IMR-90 (cell line): ENCODE results near the gene S1PR2. TPM values are rescaled to one million over a fixed set of nuclear protein-coding genes. Genes with fewer than 3 reads are reported as not detected.
A peak's percentile ranks its signal among the peaks of the same experiment; 100 is the strongest.

Experiments used
- ATAC-seq: fragments of 200-7000 bp; cut with Tn5 transposase; 2 replicates; pipeline ENCODE4 v1.9.1; 2020; ENCODE audit warnings: low read depth, mild to moderate bottlenecking, moderate library complexity
- BruUV-seq: library from RNA; stranded (reverse); fragments of 400-500 nt; replicated peaks from 2 replicates; lab custom pipeline; 2021; lab: Mats Ljungman, UMichigan
- CTCF ChIA-PET: fragments of 300-600 bp; formaldehyde crosslinking; extraction: SDS; loops from one replicate; lab custom pipeline; 2021; ENCODE audit warnings: antibody characterized with exemption; lab: Yijun Ruan, JAX
- POLR2A ChIA-PET: fragments of 300-600 bp; sonication (Branson Sonifier 250); formaldehyde crosslinking; loops from one replicate; lab custom pipeline; 2022; ENCODE audit warnings: antibody characterized with exemption; ENCODE audit not compliant: unreplicated experiment; lab: Charles Lee
- DNase-seq: peaks from one replicate; pipeline ENCODE4 v3.0.0; 2013
- H2AFZ ChIP-seq: replicated peaks from 2 replicates; pipeline ENCODE3; 2013; ENCODE audit warnings: low read length, mild to moderate bottlenecking; ENCODE audit not compliant: poor library complexity
- H2AK5ac ChIP-seq: 2 replicates; pipeline ENCODE4 v1.6.1; 2013; ENCODE audit warnings: low read depth, low read length, inconsistent platforms
- H2AK9ac ChIP-seq: replicated peaks from 2 replicates; pipeline ENCODE3; 2013; ENCODE audit warnings: mild to moderate bottlenecking, low read depth, low read length, moderate library complexity; ENCODE audit not compliant: poor library complexity
- H2BK120ac ChIP-seq: 2 replicates; pipeline ENCODE4 v1.6.1; 2013; ENCODE audit warnings: low read depth, low read length, inconsistent platforms
- H2BK15ac ChIP-seq: 3 replicates; pipeline ENCODE4 v1.6.1; 2013; ENCODE audit warnings: low read depth, low read length, inconsistent platforms
- H2BK20ac ChIP-seq: 2 replicates; pipeline ENCODE4 v1.6.1; 2013; ENCODE audit warnings: low read depth, mild to moderate bottlenecking, inconsistent platforms, low read length, moderate library complexity
- H2BK5ac ChIP-seq: 2 replicates; pipeline ENCODE4 v1.6.1; 2013; ENCODE audit warnings: mild to moderate bottlenecking, low read depth, low read length, inconsistent platforms; ENCODE audit not compliant: poor library complexity, severe bottlenecking
- H3K14ac ChIP-seq: replicated peaks from 2 replicates; pipeline ENCODE4 v1.6.1; 2013; ENCODE audit warnings: low read depth, low read length, inconsistent platforms
- H3K18ac ChIP-seq: 2 replicates; pipeline ENCODE4 v1.6.1; 2013; ENCODE audit warnings: low read depth, low read length, control low read depth
- H3K23ac ChIP-seq: 2 replicates; pipeline ENCODE4 v1.6.1; 2013; ENCODE audit warnings: low read depth, low read length, inconsistent platforms
- H3K27ac ChIP-seq: 2 replicates; pipeline ENCODE4 v1.5.1; 2013; ENCODE audit warnings: mild to moderate bottlenecking, control low read depth, low read length; ENCODE audit not compliant: insufficient read depth
- H3K27me3 ChIP-seq: 2 replicates; pipeline ENCODE4 v1.6.1; 2013; ENCODE audit warnings: low read length; ENCODE audit not compliant: control insufficient read depth, insufficient read depth
- H3K36me3 ChIP-seq: 2 replicates; pipeline ENCODE4 v1.6.1; 2013; ENCODE audit warnings: low read length, mixed read lengths; ENCODE audit not compliant: control insufficient read depth, insufficient read depth
- H3K4ac ChIP-seq: 2 replicates; pipeline ENCODE4 v1.6.1; 2013; ENCODE audit warnings: low read depth, low read length, inconsistent platforms
- H3K4me1 ChIP-seq: 2 replicates; pipeline ENCODE4 v1.6.1; 2013; ENCODE audit warnings: low read length, mixed read lengths; ENCODE audit not compliant: control insufficient read depth, insufficient read depth
- H3K4me2 ChIP-seq: 2 replicates; pipeline ENCODE4 v1.6.1; 2013; ENCODE audit warnings: low read depth, mild to moderate bottlenecking, control low read depth, low read length, moderate library complexity
- H3K4me3 ChIP-seq: 2 replicates; pipeline ENCODE4 v1.5.1; 2013; ENCODE audit warnings: low read depth, mild to moderate bottlenecking, control low read depth, low read length, moderate library complexity; ENCODE audit not compliant: insufficient read depth
- H3K56ac ChIP-seq: 2 replicates; pipeline ENCODE4 v1.6.1; 2013; ENCODE audit warnings: low read length, inconsistent platforms; ENCODE audit not compliant: insufficient read depth; ENCODE audit errors: extremely low read depth
- H3K79me1 ChIP-seq, 2 experiments: 2 replicates each; pipeline ENCODE4 v1.6.1; 2013; ENCODE audit warnings: low read length in 2 of 2, inconsistent platforms in 1 of 2, low read depth in 1 of 2
- H3K9ac ChIP-seq: 2 replicates; pipeline ENCODE4 v1.6.1; 2013; ENCODE audit warnings: low read depth, low read length, control low read depth
- H3K9me1 ChIP-seq: 2 replicates; pipeline ENCODE4 v1.6.1; 2013; ENCODE audit warnings: low read length, inconsistent platforms; ENCODE audit not compliant: insufficient read depth
- H3K9me3 ChIP-seq: 2 replicates; pipeline ENCODE4 v1.6.1; 2013; ENCODE audit warnings: low read length; ENCODE audit not compliant: control insufficient read depth, insufficient read depth
- H4K20me1 ChIP-seq: 2 replicates; pipeline ENCODE4 v1.6.1; 2013; ENCODE audit warnings: low read length, inconsistent platforms; ENCODE audit not compliant: insufficient read depth
- H4K5ac ChIP-seq: 2 replicates; pipeline ENCODE4 v1.6.1; 2013; ENCODE audit warnings: mild to moderate bottlenecking, low read depth, low read length, control low read depth
- H4K8ac ChIP-seq, 2 experiments: 2 replicates each; pipeline ENCODE4 v1.6.1; 2013; ENCODE audit warnings: low read depth in 2 of 2, low read length in 2 of 2, control low read depth in 1 of 2, inconsistent platforms in 1 of 2
- H4K91ac ChIP-seq: 2 replicates; pipeline ENCODE4 v1.6.1; 2013; ENCODE audit warnings: low read depth, low read length, inconsistent platforms; ENCODE audit not compliant: insufficient read depth
- CEBPB ChIP-seq: IDR thresholded peaks from 2 replicates; pipeline ENCODE4 v1.6.1; 2012; ENCODE audit warnings: low read depth, low read length, improper control_type of control experiment
- CTCF ChIP-seq: conservative IDR thresholded peaks from 2 replicates; pipeline ENCODE4 v1.5.1; 2012; ENCODE audit warnings: mild to moderate bottlenecking, low read depth, low read length, improper control_type of control experiment
- FOS ChIP-seq: fragments of 150-350 bp; IDR thresholded peaks from 2 replicates; pipeline ENCODE4 v1.6.1; 2016; ENCODE audit warnings: low read depth, low read length
- MAZ ChIP-seq: IDR thresholded peaks from 2 replicates; pipeline ENCODE4 v1.6.1; 2012; ENCODE audit warnings: low read depth, mild to moderate bottlenecking, low read length, improper control_type of control experiment, moderate library complexity, borderline replicate concordance
- MXI1 ChIP-seq: IDR thresholded peaks from 2 replicates; pipeline ENCODE4 v1.6.1; 2012; ENCODE audit warnings: low read depth, mild to moderate bottlenecking, low read length, moderate library complexity, borderline replicate concordance
- NFE2L2 ChIP-seq: fragments of 150-350 bp; IDR thresholded peaks from 2 replicates; pipeline ENCODE4 v1.6.1; 2016; ENCODE audit warnings: low read depth, mild to moderate bottlenecking, low read length
- POLR2A ChIP-seq: IDR thresholded peaks from 2 replicates; pipeline ENCODE4 v1.6.1; 2012; ENCODE audit warnings: mild to moderate bottlenecking, low read depth, low read length
- RAD21 ChIP-seq: IDR thresholded peaks from 2 replicates; pipeline ENCODE4 v1.6.1; 2012; ENCODE audit warnings: low read length, improper control_type of control experiment
- RCOR1 ChIP-seq: IDR thresholded peaks from 2 replicates; pipeline ENCODE4 v1.6.1; 2012; ENCODE audit warnings: mild to moderate bottlenecking, low read length, improper control_type of control experiment; ENCODE audit not compliant: insufficient replicate concordance
- SMC3 ChIP-seq: fragments of 150-350 bp; IDR thresholded peaks from 2 replicates; pipeline ENCODE4 v1.6.1; 2016; ENCODE audit warnings: low read depth, mild to moderate bottlenecking, antibody characterized with exemption, low read length, moderate library complexity
- WGBS, 2 experiments: methylation state at CpG; one replicate each; pipeline versions ENCODE4 v1.1.5 to v1.1.7; 2013; ENCODE audit warnings: missing lambda C conversion rate in 2 of 2; ENCODE audit not compliant: insufficient read length in 1 of 2; ENCODE audit errors: extremely low coverage in 2 of 2; 5-methylcytosine and 5-hydroxymethylcytosine counted together
- dilution Hi-C: fragments of 300-500 bp; cut with HindIII; formaldehyde crosslinking; loops from one replicate; pipeline ENCODE4 v1.14.3; 2018; ENCODE audit warnings: low sequenced_read_pairs; ENCODE audit not compliant: unreplicated experiment
- in situ Hi-C: fragments of 300-500 bp; cut with MboI; formaldehyde crosslinking; loops from 3 replicates; pipeline ENCODE4 v1.14.3; 2019; ENCODE audit warnings: low sequenced_read_pairs, inconsistent platforms, mixed read lengths
- intact Hi-C: fragments of 100-400 bp; cut with micrococcal nuclease; formaldehyde crosslinking; loops from 2 replicates; pipeline ENCODE4 v1.10.0; 2022
- polyA plus RNA-seq, 3 experiments: library from polyadenylated mRNA; depleted of rRNA; stranded (reverse); fragments of >200 nt; gene quantifications; 2 replicates each; pipeline ENCODE4 v1.2.3, GENCODE V29; 2012; ENCODE audit warnings: low replicate concordance in 1 of 3
- total RNA-seq: library from RNA; depleted of rRNA; stranded (reverse); fragments of >200 nt; gene quantifications from 2 replicates; pipeline ENCODE4 v1.2.3, GENCODE V29; 2012
- TF ChIP-seq, protein P1 (sequence below): fragments of 150-350 bp; IDR thresholded peaks from 2 replicates; pipeline ENCODE4 v1.6.1; 2016; ENCODE audit warnings: low read depth, mild to moderate bottlenecking, low read length, moderate library complexity, borderline replicate concordance

The S1PR2 gene
- total and polyA plus RNA-seq, 2 of the 4 experiments (the other 2 are of a cell fraction), result 14.0 to 15.0 TPM

DNA sequence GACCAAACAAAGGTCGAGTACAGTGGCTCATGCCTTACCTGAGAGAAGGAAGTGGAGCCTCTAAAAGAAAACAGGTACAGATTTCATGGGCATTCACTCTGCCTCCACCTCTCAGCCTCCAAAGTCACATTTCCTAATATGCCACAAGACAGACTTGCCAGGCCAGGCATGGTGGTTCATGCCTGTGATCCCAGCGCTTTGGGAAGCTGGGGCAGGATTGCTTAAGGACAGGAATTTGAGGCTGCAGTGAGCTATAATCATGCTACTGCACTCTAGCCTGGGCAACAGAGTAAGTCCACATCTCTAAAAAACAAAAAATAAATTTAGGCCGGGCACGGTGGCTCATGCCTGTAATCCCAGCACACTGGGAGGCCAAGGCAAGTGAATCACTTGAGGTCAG is 25.5 kb downstream of the S1PR2 start:
- DNase-seq (no peak), ATAC-seq (no peak)
- Histone ChIP-seq H2BK15ac (0 out of 3 replicates have a peak overlapping the region, but pooled peaks have one; percentile 3), H3K18ac (no peak overlapping the region), H2AK9ac (no peak overlapping the region), H3K4ac (no peak overlapping the region), H3K23ac (no peak overlapping the region), H2BK5ac (no peak overlapping the region), H3K27me3 (no peaks in the 10 kb centered on the region), H4K5ac (no peak overlapping the region; the same call in 1 of the 2 replicates), H4K91ac (no peak overlapping the region), H2BK120ac (no peak overlapping the region; the same call in 1 of the 2 replicates), H2AFZ (no peak overlapping the region), H4K8ac (no peak overlapping the region), H2AK5ac (no peak overlapping the region), H3K9me3 (peaks cover 4% of the 10 kb centered on the region; the same call in 1 of the 2 replicates), H3K4me2 (no peak overlapping the region), H3K9me1 (no peaks in the 10 kb centered on the region), H3K27ac (no peak overlapping the region), H3K79me1 (no peaks in the 10 kb centered on the region), H3K14ac (no peak overlapping the region), H3K4me1 (peaks cover 7% of the 10 kb centered on the region), H3K56ac (no peak overlapping the region), H3K36me3 (no peaks in the 10 kb centered on the region), H3K4me3 (no peak overlapping the region), H2BK20ac (no peak overlapping the region), H3K9ac (no peak overlapping the region), H4K20me1 (no peaks in the 10 kb centered on the region)
- POLR2A ChIA-PET, result no interaction called here
- CTCF ChIA-PET, result interaction anchor here (0.6 to 0.9 kb wide), 2 partner anchors 44 to 86 kb away, joined by 3 read pairs; no protein-coding TSS in a partner anchor
- no TSS peak for BruUV-seq
- intact Hi-C loops (no loop called here), in situ Hi-C loops (no loop called here), dilution Hi-C loops (no loop called here)
- TF ChIP-seq POLR2A (no peak), FOS (no peak), SMC3 (no peak), CEBPB (no peak), CTCF (no peak), RAD21 (no peak), MAZ (no peak), MXI1 (no peak), RCOR1 (no peak), NFE2L2 (no peak)
- TF ChIP-seq, protein P1, sequence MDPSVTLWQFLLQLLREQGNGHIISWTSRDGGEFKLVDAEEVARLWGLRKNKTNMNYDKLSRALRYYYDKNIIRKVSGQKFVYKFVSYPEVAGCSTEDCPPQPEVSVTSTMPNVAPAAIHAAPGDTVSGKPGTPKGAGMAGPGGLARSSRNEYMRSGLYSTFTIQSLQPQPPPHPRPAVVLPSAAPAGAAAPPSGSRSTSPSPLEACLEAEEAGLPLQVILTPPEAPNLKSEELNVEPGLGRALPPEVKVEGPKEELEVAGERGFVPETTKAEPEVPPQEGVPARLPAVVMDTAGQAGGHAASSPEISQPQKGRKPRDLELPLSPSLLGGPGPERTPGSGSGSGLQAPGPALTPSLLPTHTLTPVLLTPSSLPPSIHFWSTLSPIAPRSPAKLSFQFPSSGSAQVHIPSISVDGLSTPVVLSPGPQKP, result no peak
- no CpG with 5 or more reads among the region's 4 CpGs for WGBS, 2 experiments
